CMK (cell line): ENCODE results near the gene UNC93B1.
A peak's percentile ranks its signal among the peaks of the same experiment; 100 is the strongest.
"Not testable (repeated sequence)": the region's sequence is repeated elsewhere in the genome, so short reads cannot be mapped to it uniquely, and the experiment has no call there.

Experiments
- DNase-seq: peaks from one replicate; pipeline ENCODE4 v3.0.0-alpha.2; 2010; ENCODE audit warnings: low read depth

Gene UNC93B1

DNA sequence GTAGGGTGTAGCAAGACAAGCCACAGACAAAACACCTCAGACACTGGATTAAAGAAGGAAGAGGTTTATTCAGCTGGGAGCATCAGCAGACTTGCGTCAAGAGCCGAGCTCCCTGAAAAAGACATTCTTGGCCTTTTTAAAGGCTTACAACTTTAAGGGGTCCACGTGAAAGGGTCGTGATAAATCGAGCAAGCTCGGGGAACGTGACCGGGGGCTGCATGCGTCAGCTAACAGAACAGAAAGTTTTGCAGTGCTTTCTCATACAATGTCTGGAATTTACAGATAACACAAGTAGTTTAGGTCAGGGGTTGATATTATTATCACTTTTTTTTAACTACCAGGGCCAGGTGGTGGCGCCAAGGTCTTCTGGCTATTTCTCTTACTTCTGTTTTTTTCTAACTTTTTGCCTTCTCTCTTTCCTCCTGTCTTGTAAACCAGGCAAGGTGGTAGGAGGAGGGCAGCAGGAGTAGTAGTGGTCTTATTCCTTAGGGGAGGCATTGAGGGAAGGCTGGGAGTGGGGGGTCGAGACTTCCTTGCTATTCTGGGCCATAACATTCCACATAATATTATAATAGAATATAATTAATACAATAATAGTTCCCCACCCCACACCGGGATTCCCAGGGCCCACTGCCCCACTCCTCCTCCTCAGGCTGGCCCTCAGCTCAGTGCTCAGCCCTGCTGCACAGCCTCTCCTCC, 5.6 kb upstream of the UNC93B1 start:
- no peak for DNase-seq

DNA sequence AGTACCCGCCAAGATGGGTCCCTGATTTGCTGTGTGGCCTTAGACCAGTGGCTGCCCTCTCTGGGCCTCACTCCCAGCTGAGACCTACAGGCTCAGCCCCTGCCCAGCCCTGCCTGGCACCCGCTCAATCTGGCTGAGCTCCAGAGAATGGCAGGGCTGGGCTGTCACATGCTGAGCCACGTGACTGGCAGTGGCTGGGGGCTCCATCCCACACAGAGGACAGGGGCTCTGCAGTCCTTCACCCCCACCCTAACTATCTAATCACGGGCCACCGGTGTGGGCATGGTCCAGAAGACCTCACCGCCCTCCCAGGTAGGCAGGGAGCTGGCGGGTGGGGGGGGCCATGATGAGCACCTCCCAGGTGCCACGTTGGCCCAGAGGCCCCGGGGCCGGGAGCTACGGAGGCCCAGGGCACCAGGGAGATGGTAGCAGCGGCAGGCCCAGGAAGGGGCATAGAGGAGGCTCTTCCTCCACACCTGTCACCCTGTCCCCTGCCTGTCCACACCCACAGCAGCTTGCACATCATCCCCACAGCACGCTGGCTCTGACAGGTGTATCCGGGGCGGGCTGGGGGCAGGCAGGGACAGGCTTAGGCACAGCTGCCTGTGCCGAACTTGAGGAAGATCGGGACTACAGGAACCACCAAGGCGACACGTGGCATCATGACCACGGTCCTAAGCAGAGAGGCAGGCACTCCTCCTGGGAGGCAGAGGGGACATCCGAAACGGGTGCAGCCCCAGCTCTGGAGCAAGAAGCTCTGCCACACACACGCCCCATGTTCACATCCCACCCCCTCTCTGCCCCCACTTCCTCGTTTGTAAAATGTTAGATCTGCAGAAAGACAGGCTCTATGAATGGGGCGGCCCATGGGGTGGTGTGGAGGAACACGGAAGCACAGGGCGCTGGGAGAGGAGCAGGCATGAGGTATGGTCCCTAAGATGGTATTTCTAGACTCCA, 4.8 kb upstream of the UNC93B1 start:
- DNase-seq: no peak

DNA sequence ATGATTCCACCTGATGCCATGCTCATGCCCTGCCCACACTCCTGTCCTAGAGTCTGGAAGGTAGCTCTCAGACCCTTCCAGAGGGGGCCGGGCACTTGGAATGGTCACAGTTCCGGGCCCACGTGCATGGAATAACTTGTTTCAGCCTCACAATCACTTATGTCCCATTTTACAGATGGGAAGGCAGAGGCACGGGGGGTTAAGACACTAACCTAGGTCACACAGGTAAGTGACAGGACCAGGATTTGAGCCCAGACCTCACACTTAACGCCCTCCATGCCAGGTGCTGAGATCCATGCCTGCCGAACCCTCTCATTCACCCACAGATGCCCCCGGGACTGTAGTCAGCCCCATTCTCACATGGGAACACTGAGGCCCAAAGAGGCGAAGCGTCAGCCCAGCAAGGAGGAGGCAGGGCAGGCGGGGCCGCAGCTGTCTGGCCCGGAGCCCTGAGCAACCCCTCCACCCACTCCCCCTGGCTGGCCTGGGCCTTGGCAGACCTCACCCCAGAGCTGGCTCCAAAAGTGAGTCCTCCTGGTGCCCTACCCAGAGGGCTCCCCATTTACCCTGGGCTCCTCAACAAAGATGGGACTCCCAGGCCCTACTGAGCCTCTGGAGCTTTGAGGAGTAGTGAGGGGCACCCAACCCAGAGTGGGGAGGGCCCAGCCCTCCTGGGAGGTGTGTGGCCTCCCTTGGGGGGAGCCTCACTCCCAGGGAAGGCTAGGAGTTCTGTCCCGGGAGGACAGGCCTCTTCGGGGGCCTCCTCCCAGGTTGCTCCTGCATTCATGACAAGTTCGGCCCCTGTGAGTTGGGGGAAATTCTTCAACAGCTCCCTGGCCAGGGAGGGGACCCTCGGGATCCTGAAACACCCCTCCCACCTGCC, 3.8 kb upstream of the UNC93B1 start:
- DNase-seq: no peak

DNA sequence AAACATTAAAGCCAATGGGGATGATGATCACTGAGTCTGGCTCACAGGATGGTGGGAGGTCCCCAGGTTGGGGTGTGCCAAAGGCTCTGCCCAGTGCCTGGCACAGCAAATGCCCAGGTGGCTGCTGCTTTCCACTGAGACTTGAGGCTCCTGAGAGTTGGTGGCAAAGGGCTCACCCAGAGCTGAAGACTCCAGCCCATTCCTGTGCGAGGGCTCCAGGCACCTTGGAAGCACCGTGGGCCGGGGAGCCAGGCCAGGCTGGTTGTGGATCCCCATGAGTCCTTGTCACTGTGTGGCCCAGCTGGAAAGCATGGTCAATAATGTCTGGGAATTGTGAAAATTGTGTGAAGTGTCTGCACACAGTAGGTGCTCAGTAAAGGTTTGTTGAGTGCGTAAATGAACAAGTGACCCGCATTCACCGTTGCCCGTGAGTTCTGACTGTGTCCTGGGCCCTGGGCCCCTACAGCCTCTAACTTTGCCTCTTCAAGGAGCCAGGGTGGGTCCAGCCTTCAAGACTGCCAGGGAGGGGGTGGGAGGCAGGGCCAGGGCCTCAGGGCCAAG, 2.8 kb upstream of the UNC93B1 start:
- DNase-seq: no peak

DNA sequence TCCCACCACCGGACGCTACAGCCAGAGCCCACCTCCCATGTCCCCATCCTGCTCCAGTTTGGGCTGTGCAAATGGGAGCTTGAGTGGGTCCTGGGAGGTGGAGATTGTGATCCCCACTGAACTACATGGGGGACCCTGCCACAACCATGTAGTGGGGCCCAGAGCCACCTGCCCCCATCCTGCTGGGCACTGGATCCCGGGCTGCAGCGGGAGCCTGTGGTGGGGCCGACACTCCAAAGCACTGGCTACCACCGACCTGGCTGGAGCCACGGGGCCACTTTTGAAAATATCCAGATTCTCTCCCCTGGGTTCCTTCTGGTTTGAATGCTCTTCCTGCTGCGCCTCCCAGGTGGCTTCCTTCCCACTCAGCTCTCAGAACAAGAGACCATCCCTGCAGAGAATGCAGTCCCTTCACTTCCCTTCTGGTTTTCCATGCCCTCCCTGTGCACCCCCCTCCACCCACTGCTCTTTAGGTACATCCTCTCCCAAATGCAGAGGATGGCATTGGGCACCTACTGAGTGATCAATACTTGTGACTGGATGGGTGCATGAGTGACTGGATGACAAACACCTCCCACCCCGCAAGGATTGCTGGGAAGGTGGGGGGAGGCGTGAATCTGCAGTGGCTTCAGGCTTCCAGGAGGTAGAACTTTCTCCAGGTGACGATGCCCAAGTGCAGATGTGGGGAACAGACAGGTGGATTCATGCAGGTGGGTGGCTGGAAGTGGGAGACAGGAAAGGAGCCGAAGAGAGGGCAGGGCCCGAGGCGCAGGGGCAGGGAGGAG, 846 bp upstream of the UNC93B1 start:
- no peak for DNase-seq

DNA sequence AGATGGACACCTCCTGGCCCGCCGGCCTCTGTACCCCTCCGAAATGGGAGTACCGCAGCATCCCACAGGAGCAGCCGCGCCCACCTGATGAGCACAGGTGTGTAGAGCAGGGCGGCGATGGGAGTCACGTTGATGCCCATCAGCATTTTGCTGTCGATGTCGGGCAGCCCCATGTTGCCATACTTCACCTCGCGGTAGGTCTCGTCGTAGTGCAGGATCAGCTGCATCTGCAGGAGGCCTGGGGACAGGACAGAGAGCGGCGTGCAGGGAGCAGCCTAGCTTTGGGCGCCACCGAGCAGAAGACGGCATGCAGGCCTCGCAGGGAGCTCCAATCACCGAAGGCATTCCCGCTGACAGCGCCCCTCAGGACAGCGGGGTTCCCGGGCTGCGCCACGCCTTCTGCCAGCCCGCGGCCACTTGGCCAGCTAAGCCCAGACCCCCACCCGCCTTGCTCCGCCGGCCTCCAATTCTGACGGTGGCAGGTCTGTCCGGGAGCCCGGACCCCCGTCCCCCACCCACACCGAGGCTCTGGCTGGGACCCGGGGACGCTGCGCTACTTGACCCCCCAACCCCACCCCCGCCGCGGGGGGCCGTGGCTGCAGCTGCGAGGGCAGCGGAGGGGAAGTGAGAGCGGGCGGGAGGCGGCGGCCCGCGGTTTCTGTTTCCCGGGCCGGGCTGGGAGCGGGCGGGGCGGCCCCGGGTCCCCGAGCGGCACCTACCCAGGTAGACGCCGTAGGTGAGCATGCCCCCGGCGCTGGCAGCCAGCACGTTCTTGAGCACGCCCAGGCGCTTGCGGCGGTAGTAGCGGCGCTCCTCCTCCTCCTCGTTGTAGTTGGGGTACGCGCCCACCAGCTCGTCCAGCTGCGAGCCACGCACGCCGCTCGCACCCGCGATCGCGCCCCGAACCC, 705 bp downstream of the UNC93B1 start:
- no peak for DNase-seq

DNA sequence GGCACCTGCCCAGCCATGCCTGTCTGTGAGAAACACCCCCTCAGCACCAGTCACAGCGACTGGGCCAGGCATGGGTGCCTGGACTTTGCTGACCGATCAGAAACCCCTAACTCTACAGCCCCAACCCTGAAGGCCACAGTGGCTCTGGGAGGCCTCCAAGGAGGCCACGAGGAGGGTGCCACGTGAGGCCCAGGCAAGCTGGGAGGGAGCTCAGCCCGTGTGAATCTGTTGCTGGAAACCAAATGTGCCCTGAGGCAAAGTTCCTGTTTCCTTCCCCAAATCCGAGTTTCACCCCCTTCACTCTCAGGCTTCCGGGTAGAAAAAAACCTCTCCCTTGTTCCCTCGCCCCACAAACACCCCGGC, 1.3 kb downstream of the UNC93B1 start:
- no peak for DNase-seq

DNA sequence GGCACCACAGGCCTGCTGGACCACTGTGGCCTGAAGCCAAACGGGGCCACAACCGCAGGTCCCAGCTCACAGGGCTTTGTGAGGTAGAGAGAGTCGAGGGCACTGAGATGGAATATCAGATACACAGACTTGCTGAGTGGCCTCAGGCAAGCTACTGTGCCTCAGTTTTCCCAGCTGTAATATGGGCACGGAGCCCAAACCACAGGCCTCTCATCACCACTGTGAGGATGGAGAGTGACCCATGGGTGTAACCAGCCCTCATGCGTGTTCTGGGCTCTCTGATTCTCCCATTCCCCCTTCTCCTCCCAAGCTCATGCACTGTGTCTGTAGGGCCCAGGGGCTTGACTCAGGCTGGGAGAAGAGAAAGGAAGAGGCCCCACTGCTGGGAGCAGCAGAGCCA, 4.2 kb downstream of the UNC93B1 start:
- no peak for DNase-seq

DNA sequence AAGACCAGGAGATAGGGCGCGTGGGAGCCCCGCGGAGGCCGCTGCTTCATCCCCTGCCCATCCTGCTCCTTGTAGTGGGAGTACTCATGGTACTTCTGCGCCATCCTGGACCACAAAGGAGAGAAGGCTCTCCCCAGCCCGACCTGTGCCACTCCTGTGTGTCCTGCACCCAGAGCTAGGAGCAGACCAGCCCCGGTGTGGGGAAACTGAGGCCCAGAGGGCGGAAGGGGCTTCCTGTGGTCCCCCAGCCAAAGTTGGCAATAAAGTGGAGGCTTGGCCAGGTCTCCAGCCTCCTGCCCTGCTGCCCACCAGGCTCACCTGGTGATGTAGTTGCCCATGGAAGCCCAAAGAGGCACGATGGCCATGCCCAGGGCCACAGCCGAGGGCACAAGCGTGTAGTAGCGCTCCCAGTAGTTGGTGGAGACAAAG, 4.7 kb downstream of the UNC93B1 start:
- no peak for DNase-seq

DNA sequence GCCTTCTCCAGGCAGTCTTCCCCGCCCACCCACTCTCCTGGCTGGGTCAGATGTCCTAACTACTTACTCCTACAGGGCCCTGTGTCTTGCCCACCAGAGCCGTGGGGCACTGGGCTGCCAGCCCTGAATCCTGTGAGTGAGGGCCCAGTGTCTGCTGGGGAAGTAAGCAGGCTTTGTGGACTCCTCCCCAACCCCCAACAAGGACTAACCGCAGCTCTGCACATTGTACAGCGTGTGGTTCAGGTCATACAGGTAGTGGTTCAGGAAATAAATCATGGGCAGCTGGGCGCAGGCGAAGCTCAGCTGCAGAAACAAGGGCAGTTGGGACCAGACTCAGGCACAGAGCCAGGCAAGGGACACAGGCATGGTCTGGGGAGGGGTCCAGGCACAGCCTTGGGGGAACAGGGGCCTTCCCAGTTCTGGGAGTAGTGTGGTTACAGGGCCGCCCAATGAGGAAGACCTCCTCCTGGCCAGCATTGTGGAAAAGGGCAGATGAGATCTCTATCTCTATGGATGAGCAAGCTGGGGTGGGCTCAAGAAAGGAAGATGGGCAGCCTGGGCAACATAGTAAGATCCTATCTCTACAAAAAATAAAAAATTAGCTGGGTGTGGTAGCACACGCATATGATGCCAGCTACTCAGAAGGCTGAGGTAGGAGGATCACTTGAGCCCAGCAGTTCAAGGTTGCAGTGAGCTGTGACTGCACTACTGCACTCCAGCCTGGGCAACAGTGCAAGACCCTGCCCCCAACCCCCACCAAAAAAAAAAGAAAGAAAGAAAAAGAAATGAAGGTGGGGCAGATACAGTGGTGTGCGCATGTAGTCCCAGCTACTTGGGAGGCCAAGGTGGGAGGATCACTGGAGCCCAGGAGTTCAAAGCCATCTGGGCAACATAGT, 5.5 kb downstream of the UNC93B1 start:
- DNase-seq: no peak

DNA sequence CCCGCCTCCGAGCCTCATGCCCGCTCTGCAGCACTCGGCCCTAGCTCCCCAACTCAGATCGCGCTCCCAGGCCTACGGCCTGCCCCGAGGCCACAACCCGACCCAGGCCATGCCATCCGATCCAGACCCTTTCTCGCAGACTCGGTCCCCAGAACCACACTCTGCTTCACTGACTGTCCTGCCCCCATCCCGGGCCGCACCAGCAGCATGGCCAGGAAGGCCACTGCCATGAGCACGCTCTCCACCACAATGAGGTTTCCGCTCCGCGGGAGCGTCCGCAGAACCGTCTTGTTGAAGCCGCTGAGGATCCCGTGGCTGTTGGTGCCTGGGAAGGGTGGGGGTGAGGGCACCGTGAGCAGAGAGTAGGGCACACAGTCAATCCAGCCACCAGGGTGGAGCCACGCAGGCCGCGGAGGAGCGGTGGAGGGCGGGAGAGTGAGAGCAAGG, 6.4 kb downstream of the UNC93B1 start:
- no peak for DNase-seq

DNA sequence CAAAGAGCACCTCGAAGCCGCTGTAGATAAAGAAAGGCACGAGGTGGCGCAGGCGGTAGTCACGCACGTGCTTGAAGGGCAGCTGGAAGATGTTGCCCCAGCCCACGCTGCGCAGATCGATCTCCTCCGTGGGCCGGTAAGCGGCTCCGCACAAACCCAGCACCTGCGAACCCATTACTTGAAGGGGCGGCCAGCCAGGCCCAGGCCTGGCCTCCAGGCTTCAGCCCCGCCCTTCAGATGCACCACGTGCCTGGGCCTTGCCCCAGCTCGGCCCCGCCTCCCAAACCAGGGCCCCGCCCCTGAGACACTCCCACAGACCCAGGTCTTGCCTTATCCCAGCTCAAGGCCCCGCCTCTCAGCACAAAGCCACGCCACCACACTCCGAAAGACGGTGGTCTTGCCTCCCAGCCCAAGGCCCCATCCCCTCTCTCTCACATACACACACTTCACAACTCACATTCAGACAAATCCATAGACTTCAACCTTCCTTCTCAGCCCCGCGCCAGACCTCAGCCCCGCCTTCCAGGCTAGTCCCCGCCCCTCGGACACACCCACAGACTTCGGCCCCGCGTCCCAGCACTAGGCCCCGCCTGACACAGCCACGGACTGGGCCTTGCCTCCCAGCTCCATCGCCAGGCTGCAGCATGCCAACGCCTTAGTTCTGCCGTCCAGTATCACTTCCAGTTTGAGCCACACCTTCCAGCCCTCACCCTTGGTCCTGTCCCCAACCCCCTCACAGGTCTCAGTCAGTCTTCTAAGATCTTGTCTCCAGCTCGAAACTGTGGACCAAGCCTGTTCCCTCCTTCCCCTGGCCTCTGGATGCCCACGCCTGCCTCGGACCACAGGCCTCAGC, 7.0 kb downstream of the UNC93B1 start:
- peak; percentile 79 for DNase-seq

DNA sequence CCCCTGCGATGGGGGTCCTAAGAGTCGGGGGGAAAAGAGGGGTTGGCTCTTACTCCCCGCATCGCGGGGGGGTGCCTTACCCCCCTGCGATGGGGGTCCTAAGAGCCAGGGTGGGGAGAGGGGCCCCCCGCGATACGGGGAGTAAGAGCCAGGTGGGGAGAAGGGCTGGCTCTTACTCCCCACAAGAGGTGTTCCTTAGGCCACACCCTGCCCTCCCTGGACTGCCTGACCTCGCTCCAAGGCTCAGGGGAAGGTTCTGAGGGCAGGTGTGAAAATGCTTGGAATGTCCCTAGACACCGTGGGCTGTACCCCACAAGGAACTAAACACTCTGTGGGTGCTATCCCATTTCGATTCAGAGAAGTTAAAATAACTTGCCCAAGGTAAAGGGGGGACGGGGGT, 7.8 kb downstream of the UNC93B1 start:
- no peak for DNase-seq

DNA sequence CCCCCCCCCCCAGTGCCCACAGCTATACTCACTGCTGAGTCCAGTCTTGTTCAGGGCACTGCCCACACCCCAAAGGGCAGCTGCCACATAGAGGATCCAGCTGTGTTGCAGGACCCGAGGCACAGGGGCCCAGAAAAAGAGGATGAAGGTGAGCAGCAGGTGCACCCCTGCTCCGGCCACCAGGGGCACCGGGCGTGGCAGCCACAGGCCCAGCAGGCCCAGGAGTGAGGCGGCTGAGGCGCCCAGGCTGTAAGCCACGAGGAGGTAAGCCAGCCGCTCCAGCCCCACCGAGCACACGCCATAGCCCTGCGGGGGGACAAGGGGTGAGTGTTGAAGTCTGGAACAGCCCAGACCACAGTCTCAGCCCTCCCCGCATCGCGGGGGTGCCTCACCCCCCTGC, 8.3 kb downstream of the UNC93B1 start:
- DNase-seq: not testable (repeated sequence)

DNA sequence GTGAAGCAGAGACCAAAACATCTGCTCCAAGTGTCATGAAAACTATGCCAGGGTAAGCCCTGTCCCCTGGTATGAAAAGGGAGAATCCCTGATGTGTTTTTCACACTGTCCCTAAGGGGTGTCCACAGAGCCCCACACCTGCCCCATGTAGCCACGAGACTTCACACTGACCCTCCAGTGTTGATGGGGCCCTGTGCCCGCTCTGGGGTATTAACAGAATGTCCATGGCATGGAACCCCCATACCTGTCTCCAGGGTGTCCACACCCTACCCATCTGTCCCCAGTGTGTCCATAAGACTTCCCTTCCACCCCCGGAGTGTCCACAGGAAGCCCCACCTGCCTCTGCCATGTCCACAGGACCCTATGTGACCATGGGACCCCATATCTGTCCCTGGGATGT, 8.8 kb downstream of the UNC93B1 start:
- DNase-seq: not testable (repeated sequence)

DNA sequence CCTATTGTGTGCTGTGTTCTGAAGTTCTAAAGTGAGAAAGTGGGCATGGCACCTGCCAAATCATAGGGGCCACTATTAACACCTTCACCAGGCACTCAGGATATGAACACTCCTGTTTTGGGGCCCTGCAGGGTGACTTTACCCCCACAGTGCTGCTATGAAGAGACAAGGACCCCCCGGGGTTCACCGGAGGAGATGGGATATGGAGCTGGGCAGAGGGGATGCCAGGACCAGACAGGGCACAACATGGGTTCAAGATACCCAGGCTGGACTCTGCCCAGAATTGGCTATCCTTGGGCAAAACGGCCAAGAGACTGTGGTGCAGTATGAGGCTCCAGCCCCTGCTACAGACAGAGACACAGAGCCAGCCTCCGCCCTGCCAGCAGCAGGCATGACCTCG, 9.5 kb downstream of the UNC93B1 start:
- DNase-seq: not testable (repeated sequence)

DNA sequence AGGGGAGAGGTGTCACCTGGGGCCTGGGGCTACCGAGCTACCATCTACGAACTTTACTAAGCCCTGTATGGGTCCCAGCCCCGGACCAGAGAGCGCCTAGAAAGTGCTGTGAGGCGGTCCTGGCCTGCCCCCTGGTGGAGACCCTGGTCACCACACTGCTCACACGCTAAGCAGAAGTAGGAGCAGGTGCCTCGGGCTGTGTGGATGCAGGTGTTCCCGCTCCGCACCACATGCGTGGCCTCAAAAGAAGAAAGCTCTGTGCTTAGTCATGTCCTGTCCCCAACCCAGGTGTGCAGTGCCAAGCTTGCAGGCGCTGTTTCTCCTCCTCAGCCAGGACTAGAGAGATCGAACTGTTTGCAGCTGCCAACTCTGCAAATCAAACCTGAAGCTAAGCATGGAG, 10.1 kb downstream of the UNC93B1 start:
- DNase-seq: not testable (repeated sequence)
